HepG2 (cell line): Measurements from ENCODE around the gene OR6V1. TPM values are rescaled to one million over a fixed set of nuclear protein-coding genes. Genes with fewer than 3 reads are reported as not detected.

Experiments
- ATAC-seq: fragments of 200-7000 bp; cut with Tn5 transposase; 3 replicates; pipeline ENCODE4 v1.9.1; 2020; ENCODE audit warnings: mild to moderate bottlenecking, moderate library complexity
- BruUV-seq: library from RNA; stranded (reverse); fragments of 400-500 nt; replicated peaks from 2 replicates; lab custom pipeline; 2021; lab: Mats Ljungman, UMichigan
- CTCF ChIA-PET: fragments of 300-600 bp; formaldehyde crosslinking; extraction: SDS; loops from one replicate; lab custom pipeline; 2021; ENCODE audit warnings: low total read pairs, inconsistent platforms, low intra/inter-chr PET ratio; lab: Yijun Ruan, JAX
- POLR2A ChIA-PET: fragments of 350-600 bp; sonication (Branson Sonifier 250); formaldehyde crosslinking; loops from one replicate; lab custom pipeline; 2020; ENCODE audit warnings: antibody characterized with exemption, inconsistent platforms; lab: Yijun Ruan, JAX
- DNase-seq: peaks from one replicate; pipeline ENCODE4 v3.0.0-alpha.2; 2015; ENCODE audit warnings: low spot score
- FAIRE-seq: peaks from 3 replicates; lab custom pipeline; 2011; peaks lifted over from hg19 to GRCh38; lab: Jason Lieb, UNC
- H2AFZ ChIP-seq: one replicate; pipeline ENCODE4 v1.6.1; 2011; ENCODE audit warnings: low read length, inconsistent platforms
- H3K27ac ChIP-seq: fragments of 300-600 bp; 3 replicates; pipeline ENCODE4 v1.8.0; 2011; ENCODE audit warnings: mixed run types, mild to moderate bottlenecking, mixed read lengths, low read length, inconsistent platforms; ENCODE audit not compliant: insufficient read depth; ENCODE audit errors: extremely low read length
- H3K27me3 ChIP-seq, 2 experiments: fragments of 200-600 bp in 1 of 2; 2 replicates in 1 of 2; 3 replicates in 1 of 2; pipeline versions ENCODE4 v1.6.0 to v1.8.0; 2011; ENCODE audit warnings: low read length in 2 of 2, mild to moderate bottlenecking in 2 of 2, moderate library complexity in 2 of 2, inconsistent platforms in 1 of 2; ENCODE audit not compliant: insufficient read depth in 2 of 2, control insufficient read depth in 1 of 2
- H3K36me3 ChIP-seq, 2 experiments: fragments of 200-600 bp in 1 of 2; replicated peaks in 1 of 2; 2 replicates in 1 of 2; 3 replicates in 1 of 2; pipeline versions ENCODE4 v1.5.1 to v1.8.0; 2011; ENCODE audit warnings: low read length in 2 of 2, inconsistent platforms in 1 of 2; ENCODE audit not compliant: insufficient read depth in 2 of 2, control insufficient read depth in 1 of 2
- H3K4me1 ChIP-seq: 2 replicates; pipeline ENCODE4 v1.5.1; 2012; ENCODE audit warnings: low read length, inconsistent platforms; ENCODE audit not compliant: insufficient read depth
- H3K4me2 ChIP-seq: 2 replicates; pipeline ENCODE4 v1.6.0; 2011; ENCODE audit warnings: low read depth, low read length, inconsistent platforms
- H3K4me3 ChIP-seq, 3 experiments: fragments of 200-600 bp in 1 of 3; sonication (generic), shearing (Covaris generic) in 1 of 3; replicated peaks in 1 of 3; 2 replicates each; pipeline ENCODE4 v1.5.1; 2011 to 2016; ENCODE audit warnings: low read length in 3 of 3, inconsistent platforms in 2 of 3, low read depth in 2 of 3, mild to moderate bottlenecking in 2 of 3, control low read depth in 1 of 3, mixed read lengths in 1 of 3; ENCODE audit not compliant: insufficient read depth in 1 of 3
- H3K79me2 ChIP-seq: one replicate; pipeline ENCODE4 v1.6.1; 2011; ENCODE audit warnings: low read length, inconsistent platforms; ENCODE audit not compliant: insufficient read depth
- H3K9ac ChIP-seq: 2 replicates; pipeline ENCODE4 v1.6.0; 2011; ENCODE audit warnings: mild to moderate bottlenecking, low read depth, low read length, inconsistent platforms; ENCODE audit not compliant: insufficient read depth
- H3K9me3 ChIP-seq: 2 replicates; pipeline ENCODE4 v1.5.1; 2012; ENCODE audit warnings: mild to moderate bottlenecking, low read length
- H4K20me1 ChIP-seq: 2 replicates; pipeline ENCODE4 v1.6.0; 2011; ENCODE audit warnings: inconsistent platforms, mild to moderate bottlenecking, low read length, moderate library complexity; ENCODE audit not compliant: insufficient read depth
- BHLHE40 ChIP-seq: IDR thresholded peaks from 2 replicates; pipeline ENCODE4 v1.6.1; 2011; ENCODE audit warnings: low read length, improper control_type of control experiment
- BORCS8-MEF2B ChIP-seq: sonication (generic); formaldehyde crosslinking; IDR thresholded peaks from 2 replicates; pipeline ENCODE4 v1.8.0; 2022; ENCODE audit warnings: mild to moderate bottlenecking, missing genetic modification reagents
- ISX ChIP-seq: sonication (generic); formaldehyde crosslinking; conservative IDR thresholded peaks from 2 replicates; pipeline ENCODE4 v1.5.0; 2020; ENCODE audit warnings: missing genetic modification reagents
- LCORL ChIP-seq, 2 experiments: fragments of 450-650 bp in 1 of 2; sonication (generic) in 1 of 2; formaldehyde crosslinking in 1 of 2; IDR thresholded peaks; 2 replicates each; pipeline versions ENCODE4 v1.5.0 to v1.6.1; 2017 to 2020; ENCODE audit warnings: antibody characterized with exemption in 1 of 2, missing genetic modification reagents in 1 of 2
- SMC3 ChIP-seq: IDR thresholded peaks from 2 replicates; pipeline ENCODE4 v1.6.1; 2011; ENCODE audit warnings: low read length, improper control_type of control experiment
- ZNF260 ChIP-seq: sonication (generic); formaldehyde crosslinking; IDR thresholded peaks from 2 replicates; pipeline ENCODE4 v1.4.0; 2020; ENCODE audit warnings: missing genetic modification reagents, low read depth, mild to moderate bottlenecking, borderline replicate concordance
- ZNF678 ChIP-seq: sonication (generic); formaldehyde crosslinking; IDR thresholded peaks from 2 replicates; pipeline ENCODE4 v1.4.0; 2020; ENCODE audit warnings: mild to moderate bottlenecking, missing genetic modification reagents
- WGBS: methylation state at CpG from one replicate; pipeline ENCODE4 v1.1.6; 2017; ENCODE audit warnings: low lambda C conversion rate; 5-methylcytosine and 5-hydroxymethylcytosine counted together
- in situ Hi-C: cut with HindIII; loops from 2 replicates; pipeline ENCODE4 v1.10.0; 2017; ENCODE audit warnings: low pct_unique_long_range_greater_than_20kb; ENCODE audit not compliant: extremely low pct_ligation_motif_present
- intact Hi-C: fragments of 100-400 bp; cut with micrococcal nuclease; formaldehyde crosslinking; loops from one replicate; pipeline ENCODE4 v1.10.0; 2022; ENCODE audit not compliant: unreplicated experiment
- polyA plus RNA-seq, 8 experiments: library from polyadenylated mRNA; depleted of rRNA in 3 of 8; stranded (reverse) in 7 of 8; unstranded in 1 of 8; fragments of >200 nt; fragmentation: Illumina TruSeq in 4 of 8; extraction: Trizol in 4 of 8; gene quantifications; 2 replicates each; pipeline versions ENCODE4 v1.2.1 to v1.2.3, GENCODE V29; 2011 to 2016; ENCODE audit warnings: low read depth in 4 of 8, missing spikeins in 1 of 8, mixed read lengths in 1 of 8; ENCODE audit not compliant: insufficient read depth in 1 of 8
- total RNA-seq, 5 experiments: library from RNA; depleted of rRNA; stranded (reverse); fragments of >200 nt; fragmentation: Illumina TruSeq; extraction: Trizol; gene quantifications; 2 replicates each; pipeline ENCODE4 v1.2.3, GENCODE V29; 2016; ENCODE audit warnings: low read depth in 1 of 5
- TF ChIP-seq, protein P1 (sequence below): sonication (generic); formaldehyde crosslinking; IDR thresholded peaks from 2 replicates; pipeline ENCODE4 v1.9.0; 2021; ENCODE audit warnings: missing genetic modification reagents, mild to moderate bottlenecking, borderline replicate concordance
- TF ChIP-seq, protein P2 (sequence below): sonication (generic); formaldehyde crosslinking; IDR thresholded peaks from 2 replicates; pipeline ENCODE4 v1.5.0; 2020; ENCODE audit warnings: missing genetic modification reagents, mild to moderate bottlenecking, borderline replicate concordance
- TF ChIP-seq, protein P3 (sequence below): sonication (generic); formaldehyde crosslinking; IDR thresholded peaks from 2 replicates; pipeline ENCODE4 v1.8.0; 2022; ENCODE audit warnings: missing genetic modification reagents, mild to moderate bottlenecking, borderline replicate concordance

Gene OR6V1
- total and polyA plus RNA-seq, 2 of the 13 experiments (the other 11 are each of a cell fraction or from before 2014, with no cell fraction given) = not detected

DNA sequence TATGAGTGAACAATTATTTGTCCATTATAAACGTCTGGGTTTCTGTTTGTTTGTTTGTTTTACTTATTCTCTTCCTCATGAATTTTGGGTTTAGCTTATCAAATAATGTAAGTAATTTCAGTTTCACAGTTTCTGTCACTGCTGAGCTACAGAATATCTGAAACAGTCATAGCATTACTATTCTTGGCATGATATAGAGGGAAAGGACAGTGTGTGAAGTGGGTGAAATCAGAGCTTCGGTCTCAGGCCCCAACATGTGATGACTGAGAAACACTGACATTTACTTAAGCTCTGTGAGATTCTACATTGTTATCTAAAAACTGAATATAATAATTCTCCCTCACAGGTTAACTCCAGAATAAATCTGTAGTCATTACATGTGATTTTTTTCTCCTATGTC lies 8.8 kb upstream of the OR6V1 start:
- Histone ChIP-seq H3K27me3 (peaks cover 0 to 9% of the 10 kb centered on the region in 2 experiments; a peak in 3 of 5 replicates), H3K9me3 (no peaks in the 10 kb centered on the region), H3K4me3 (no peak overlapping the region), H3K36me3 (no peaks in the 10 kb centered on the region), H2AFZ (no peak overlapping the region), H3K79me2 (no peaks in the 10 kb centered on the region), H3K4me1 (peaks cover 23% of the 10 kb centered on the region), H4K20me1 (no peaks in the 10 kb centered on the region), H3K27ac (no peak overlapping the region), H3K9ac (no peak overlapping the region), H3K4me2 (peak overlapping the region; percentile 30)
- TF ChIP-seq ZNF678 (CRISPR knock-in tag) (no peak), SMC3 (no peak), BHLHE40 (no peak), BORCS8-MEF2B (no peak)
- TF ChIP-seq, protein P1, sequence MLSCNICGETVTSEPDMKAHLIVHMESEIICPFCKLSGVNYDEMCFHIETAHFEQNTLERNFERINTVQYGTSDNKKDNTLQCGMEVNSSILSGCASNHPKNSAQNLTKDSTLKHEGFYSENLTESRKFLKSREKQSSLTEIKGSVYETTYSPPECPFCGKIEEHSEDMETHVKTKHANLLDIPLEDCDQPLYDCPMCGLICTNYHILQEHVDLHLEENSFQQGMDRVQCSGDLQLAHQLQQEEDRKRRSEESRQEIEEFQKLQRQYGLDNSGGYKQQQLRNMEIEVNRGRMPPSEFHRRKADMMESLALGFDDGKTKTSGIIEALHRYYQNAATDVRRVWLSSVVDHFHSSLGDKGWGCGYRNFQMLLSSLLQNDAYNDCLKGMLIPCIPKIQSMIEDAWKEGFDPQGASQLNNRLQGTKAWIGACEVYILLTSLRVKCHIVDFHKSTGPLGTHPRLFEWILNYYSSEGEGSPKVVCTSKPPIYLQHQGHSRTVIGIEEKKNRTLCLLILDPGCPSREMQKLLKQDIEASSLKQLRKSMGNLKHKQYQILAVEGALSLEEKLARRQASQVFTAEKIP = no peak
- no peak for DNase-seq
- intact Hi-C loops = no loop called here
- BruUV-seq = no TSS peak
- no peak for ATAC-seq
- ChIA-PET POLR2A (no interaction called here), CTCF (no interaction called here)
- 49% methylated on average over 2 of the region's 2 CpGs for whole genome bisulfite sequencing
- FAIRE-seq = no peak
- in situ Hi-C loops = no loop called here

DNA sequence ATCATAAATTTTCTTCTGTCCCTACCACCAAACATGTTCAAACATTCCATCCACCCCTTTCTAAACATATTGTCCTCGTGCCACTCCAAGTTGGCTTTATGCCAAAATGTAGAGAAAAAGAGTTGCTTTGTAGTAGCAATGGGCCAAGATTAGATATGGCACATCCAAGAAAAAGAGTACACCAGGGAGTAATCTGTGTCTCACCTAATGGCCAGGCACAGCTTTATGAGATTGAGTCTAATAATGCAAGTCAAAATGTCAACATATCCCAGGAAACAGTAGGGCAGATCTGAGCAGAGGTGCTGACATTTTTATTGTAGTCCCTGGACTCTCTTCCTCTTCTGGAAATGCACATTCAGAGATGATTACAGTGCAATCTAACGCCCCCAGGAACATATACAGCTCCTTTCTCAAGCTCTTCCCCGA lies 5.7 kb upstream of the OR6V1 start:
- BruUV-seq = no TSS peak
- Histone ChIP-seq H3K27ac (no peak overlapping the region), H3K4me1 (peaks cover 23% of the 10 kb centered on the region), H3K27me3 (peaks cover 0 to 9% of the 10 kb centered on the region in 2 experiments; a peak in 3 of 5 replicates), H3K9me3 (no peaks in the 10 kb centered on the region), H3K9ac (no peak overlapping the region), H4K20me1 (no peaks in the 10 kb centered on the region), H3K79me2 (no peaks in the 10 kb centered on the region), H3K4me3 (no peak overlapping the region), H2AFZ (no peak overlapping the region), H3K36me3 (no peaks in the 10 kb centered on the region), H3K4me2 (no peak overlapping the region)
- ChIA-PET POLR2A (no interaction called here), CTCF (no interaction called here)
- ATAC-seq (no peak), FAIRE-seq (no peak), DNase-seq (no peak)
- in situ Hi-C loops = no loop called here
- WGBS = 0% methylated on average over 3 of the region's 3 CpGs
- no peak for TF ChIP-seq ISX (CRISPR knock-in tag)
- TF ChIP-seq LCORL (IDR thresholded peaks at IDR 0.05) = peak; percentile 69
- TF ChIP-seq LCORL (CRISPR knock-in tag; IDR thresholded peaks at IDR 0.05) = no peak
- TF ChIP-seq ZNF260 (CRISPR knock-in tag) = no peak
- TF ChIP-seq, protein P2, sequence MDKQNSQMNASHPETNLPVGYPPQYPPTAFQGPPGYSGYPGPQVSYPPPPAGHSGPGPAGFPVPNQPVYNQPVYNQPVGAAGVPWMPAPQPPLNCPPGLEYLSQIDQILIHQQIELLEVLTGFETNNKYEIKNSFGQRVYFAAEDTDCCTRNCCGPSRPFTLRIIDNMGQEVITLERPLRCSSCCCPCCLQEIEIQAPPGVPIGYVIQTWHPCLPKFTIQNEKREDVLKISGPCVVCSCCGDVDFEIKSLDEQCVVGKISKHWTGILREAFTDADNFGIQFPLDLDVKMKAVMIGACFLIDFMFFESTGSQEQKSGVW (CRISPR knock-in tag) = no peak
- TF ChIP-seq, protein P3, sequence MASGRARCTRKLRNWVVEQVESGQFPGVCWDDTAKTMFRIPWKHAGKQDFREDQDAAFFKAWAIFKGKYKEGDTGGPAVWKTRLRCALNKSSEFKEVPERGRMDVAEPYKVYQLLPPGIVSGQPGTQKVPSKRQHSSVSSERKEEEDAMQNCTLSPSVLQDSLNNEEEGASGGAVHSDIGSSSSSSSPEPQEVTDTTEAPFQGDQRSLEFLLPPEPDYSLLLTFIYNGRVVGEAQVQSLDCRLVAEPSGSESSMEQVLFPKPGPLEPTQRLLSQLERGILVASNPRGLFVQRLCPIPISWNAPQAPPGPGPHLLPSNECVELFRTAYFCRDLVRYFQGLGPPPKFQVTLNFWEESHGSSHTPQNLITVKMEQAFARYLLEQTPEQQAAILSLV (CRISPR knock-in tag) = no peak
- intact Hi-C loops = no loop called here
